Esophagus muscularis mucosa (tissue), 4 donors: ENCODE data around the gene CCT3.

Experiments
- EP300 ChIP-seq: sonication (generic); formaldehyde crosslinking; IDR thresholded peaks from one replicate; pipeline ENCODE4 v1.6.1; 2017; ENCODE audit warnings: antibody characterized with exemption
- POLR2A ChIP-seq: fragments of 450-650 bp; IDR thresholded peaks from one replicate; pipeline ENCODE4 v1.6.1; 2017; ENCODE audit warnings: antibody characterized with exemption, moderate library complexity, mild to moderate bottlenecking, low read depth
- POLR2AphosphoS5 ChIP-seq, 2 donors: sonication (generic); formaldehyde crosslinking; IDR thresholded peaks; one replicate each; pipeline ENCODE4 v1.6.1; 2017; ENCODE audit warnings: antibody characterized with exemption in 2 of 2
- TF ChIP-seq, protein P1 (sequence below), 3 experiments: fragments of 200-600 bp in 2 of 3; fragments of 450-650 bp in 1 of 3; sonication (generic) in 2 of 3; IDR thresholded peaks; one replicate each; pipeline ENCODE4 v1.5.1; 2017 to 2019; ENCODE audit warnings: antibody characterized with exemption in 3 of 3, mild to moderate bottlenecking in 2 of 3, moderate library complexity in 1 of 3

DNA sequence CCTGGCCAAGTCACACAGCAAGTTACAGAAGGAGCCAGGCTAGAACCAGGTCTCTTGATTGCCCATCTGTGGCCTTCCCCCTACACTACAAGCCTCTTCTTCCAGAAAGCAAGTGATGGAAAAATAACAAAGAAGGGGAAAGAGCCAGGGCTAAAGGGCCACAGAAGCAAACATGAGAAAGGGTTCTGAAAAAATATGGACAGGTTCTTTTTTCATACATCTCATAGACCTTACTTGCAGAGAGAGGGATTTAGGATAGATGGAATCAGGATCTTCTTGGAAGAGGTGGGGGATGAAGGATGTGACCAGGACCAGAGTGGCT is 34.1 kb upstream of the CCT3 start:
- no peak for TF ChIP-seq POLR2AphosphoS5 (IDR thresholded peaks at IDR 0.05)
- TF ChIP-seq, protein P1, sequence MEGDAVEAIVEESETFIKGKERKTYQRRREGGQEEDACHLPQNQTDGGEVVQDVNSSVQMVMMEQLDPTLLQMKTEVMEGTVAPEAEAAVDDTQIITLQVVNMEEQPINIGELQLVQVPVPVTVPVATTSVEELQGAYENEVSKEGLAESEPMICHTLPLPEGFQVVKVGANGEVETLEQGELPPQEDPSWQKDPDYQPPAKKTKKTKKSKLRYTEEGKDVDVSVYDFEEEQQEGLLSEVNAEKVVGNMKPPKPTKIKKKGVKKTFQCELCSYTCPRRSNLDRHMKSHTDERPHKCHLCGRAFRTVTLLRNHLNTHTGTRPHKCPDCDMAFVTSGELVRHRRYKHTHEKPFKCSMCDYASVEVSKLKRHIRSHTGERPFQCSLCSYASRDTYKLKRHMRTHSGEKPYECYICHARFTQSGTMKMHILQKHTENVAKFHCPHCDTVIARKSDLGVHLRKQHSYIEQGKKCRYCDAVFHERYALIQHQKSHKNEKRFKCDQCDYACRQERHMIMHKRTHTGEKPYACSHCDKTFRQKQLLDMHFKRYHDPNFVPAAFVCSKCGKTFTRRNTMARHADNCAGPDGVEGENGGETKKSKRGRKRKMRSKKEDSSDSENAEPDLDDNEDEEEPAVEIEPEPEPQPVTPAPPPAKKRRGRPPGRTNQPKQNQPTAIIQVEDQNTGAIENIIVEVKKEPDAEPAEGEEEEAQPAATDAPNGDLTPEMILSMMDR (IDR thresholded peaks at IDR 0.05): no peak
- TF ChIP-seq POLR2A: no peak
- TF ChIP-seq EP300: no peak
